Endodermal cell (in vitro differentiated cells): ENCODE measurements around the gene ZMYND15. TPM values are rescaled to one million over a fixed set of nuclear protein-coding genes. Genes with fewer than 3 reads are reported as not detected.

Source experiments
- DNase-seq: peaks from one replicate; pipeline ENCODE4 v3.0.0-alpha.2; 2017
- H3K27ac ChIP-seq: 2 replicates; pipeline ENCODE4 v1.5.1; 2013; ENCODE audit warnings: mild to moderate bottlenecking, low read depth, low read length, moderate library complexity
- H3K27me3 ChIP-seq: 2 replicates; pipeline ENCODE4 v1.6.1; 2013; ENCODE audit warnings: mild to moderate bottlenecking, low read length, moderate library complexity; ENCODE audit not compliant: insufficient read depth, control insufficient read depth, poor library complexity, severe bottlenecking
- H3K36me3 ChIP-seq: 2 replicates; pipeline ENCODE4 v1.7.0; 2013; ENCODE audit warnings: mild to moderate bottlenecking, low read length, moderate library complexity; ENCODE audit not compliant: control insufficient read depth, insufficient read depth
- H3K4me1 ChIP-seq: one replicate; pipeline ENCODE4 v1.7.0; 2013; ENCODE audit warnings: low read length; ENCODE audit not compliant: control insufficient read depth, insufficient read depth
- H3K4me3 ChIP-seq: 2 replicates; pipeline ENCODE4 v1.5.1; 2013; ENCODE audit warnings: mild to moderate bottlenecking, low read length, moderate library complexity
- H3K9ac ChIP-seq: 2 replicates; pipeline ENCODE4 v1.6.1; 2013; ENCODE audit warnings: mild to moderate bottlenecking, low read length, moderate library complexity; ENCODE audit not compliant: poor library complexity, severe bottlenecking; ENCODE audit errors: extremely low read depth
- H3K9me3 ChIP-seq: 2 replicates; pipeline ENCODE4 v1.6.1; 2013; ENCODE audit warnings: mild to moderate bottlenecking, low read length, moderate library complexity; ENCODE audit not compliant: control insufficient read depth
- H3K27ac Mint-ChIP-seq: 2 replicates; pipeline ENCODE4 v1.8.0; 2020; ENCODE audit warnings: mixed read lengths
- H3K27me3 Mint-ChIP-seq: 2 replicates; pipeline ENCODE4 v1.8.0; 2021; ENCODE audit warnings: mild to moderate bottlenecking, mixed read lengths; ENCODE audit not compliant: insufficient read depth
- H3K36me3 Mint-ChIP-seq: 2 replicates; pipeline ENCODE4 v1.8.0; 2020; ENCODE audit warnings: low read depth, mixed read lengths
- H3K4me1 Mint-ChIP-seq: 2 replicates; pipeline ENCODE4 v1.8.0; 2020; ENCODE audit warnings: mixed read lengths
- H3K4me3 Mint-ChIP-seq: 2 replicates; pipeline ENCODE4 v1.8.0; 2020; ENCODE audit warnings: mild to moderate bottlenecking, moderate library complexity, mixed read lengths
- H3K9me3 Mint-ChIP-seq: 2 replicates; pipeline ENCODE4 v1.8.0; 2020; ENCODE audit warnings: mild to moderate bottlenecking, mixed read lengths
- WGBS, 2 experiments: methylation state at CpG; one replicate each; pipeline versions ENCODE4 v1.1.5 to v1.1.7; 2013; ENCODE audit warnings: missing lambda C conversion rate in 2 of 2, mixed read lengths in 1 of 2; ENCODE audit not compliant: insufficient coverage in 1 of 2, insufficient read length in 1 of 2; 5-methylcytosine and 5-hydroxymethylcytosine counted together
- total RNA-seq, 2 donors: library from RNA; stranded (reverse); fragmentation: NEBNext Ultra II Directional in 1 of 2; extraction: Animal tissue kit (Norgen Biotek cat#: 25700) in 1 of 2; gene quantifications; 2 replicates in 1 of 2; 3 replicates in 1 of 2; pipeline ENCODE4 v1.2.1, GENCODE V29; 2021
- TF ChIP-seq, protein P1 (sequence below): fragments of 200-600 bp; sonication (generic); conservative IDR thresholded peaks from 2 replicates; pipeline ENCODE4 v1.5.0; 2021; ENCODE audit warnings: antibody characterized with exemption, mild to moderate bottlenecking

ZMYND15 gene
- total RNA-seq, 2 donors from 2014 or later, result not detected

DNA sequence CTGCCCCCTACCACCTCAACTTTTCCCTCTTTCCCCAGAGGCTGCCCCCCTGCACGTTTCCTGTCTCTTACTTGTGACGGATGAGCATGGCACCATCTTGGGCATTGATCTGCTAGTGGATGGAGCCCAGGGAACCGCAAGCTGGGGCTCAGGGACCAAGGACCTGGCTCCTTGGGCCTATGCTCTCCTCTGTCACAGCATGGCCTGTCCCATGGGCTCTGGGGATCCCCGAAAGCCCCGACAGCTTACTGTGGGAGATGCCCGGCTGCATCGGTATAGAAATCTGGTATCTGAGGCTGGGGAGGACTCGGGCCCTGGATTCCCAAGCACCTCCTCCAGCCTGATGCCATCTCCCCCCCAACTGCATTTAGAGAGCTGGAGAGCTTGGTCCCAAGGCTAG lies 1.9 kb downstream of the ZMYND15 start:
- H3K9ac ChIP-seq, result no peak overlapping the region
- H3K27ac ChIP-seq, result no peak overlapping the region
- H3K4me3 ChIP-seq, result no peak overlapping the region
- Mint-ChIP-seq H3K27ac (no peak overlapping the region), H3K4me1 (peaks cover 11% of the 10 kb centered on the region), H3K4me3 (no peak overlapping the region), H3K27me3 (peaks cover 89% of the 10 kb centered on the region), H3K9me3 (no peaks in the 10 kb centered on the region), H3K36me3 (no peaks in the 10 kb centered on the region)
- H3K36me3 ChIP-seq, result no peaks in the 10 kb centered on the region
- H3K27me3 ChIP-seq, result peaks cover 99% of the 10 kb centered on the region
- no peaks in the 10 kb centered on the region for H3K9me3 ChIP-seq
- H3K4me1 ChIP-seq, result peaks cover 5% of the 10 kb centered on the region
- no peak for DNase-seq
- WGBS, 2 experiments, result 96 to 100% methylated on average over 3 to 8 of the region's 8 CpGs
- TF ChIP-seq, protein P1, sequence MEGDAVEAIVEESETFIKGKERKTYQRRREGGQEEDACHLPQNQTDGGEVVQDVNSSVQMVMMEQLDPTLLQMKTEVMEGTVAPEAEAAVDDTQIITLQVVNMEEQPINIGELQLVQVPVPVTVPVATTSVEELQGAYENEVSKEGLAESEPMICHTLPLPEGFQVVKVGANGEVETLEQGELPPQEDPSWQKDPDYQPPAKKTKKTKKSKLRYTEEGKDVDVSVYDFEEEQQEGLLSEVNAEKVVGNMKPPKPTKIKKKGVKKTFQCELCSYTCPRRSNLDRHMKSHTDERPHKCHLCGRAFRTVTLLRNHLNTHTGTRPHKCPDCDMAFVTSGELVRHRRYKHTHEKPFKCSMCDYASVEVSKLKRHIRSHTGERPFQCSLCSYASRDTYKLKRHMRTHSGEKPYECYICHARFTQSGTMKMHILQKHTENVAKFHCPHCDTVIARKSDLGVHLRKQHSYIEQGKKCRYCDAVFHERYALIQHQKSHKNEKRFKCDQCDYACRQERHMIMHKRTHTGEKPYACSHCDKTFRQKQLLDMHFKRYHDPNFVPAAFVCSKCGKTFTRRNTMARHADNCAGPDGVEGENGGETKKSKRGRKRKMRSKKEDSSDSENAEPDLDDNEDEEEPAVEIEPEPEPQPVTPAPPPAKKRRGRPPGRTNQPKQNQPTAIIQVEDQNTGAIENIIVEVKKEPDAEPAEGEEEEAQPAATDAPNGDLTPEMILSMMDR, result no peak

GRCh38 chr17:4742133-4742532 lies 2.5 kb downstream of the ZMYND15 start:
- no peak overlapping the region for H3K4me3 Mint-ChIP-seq

DNA sequence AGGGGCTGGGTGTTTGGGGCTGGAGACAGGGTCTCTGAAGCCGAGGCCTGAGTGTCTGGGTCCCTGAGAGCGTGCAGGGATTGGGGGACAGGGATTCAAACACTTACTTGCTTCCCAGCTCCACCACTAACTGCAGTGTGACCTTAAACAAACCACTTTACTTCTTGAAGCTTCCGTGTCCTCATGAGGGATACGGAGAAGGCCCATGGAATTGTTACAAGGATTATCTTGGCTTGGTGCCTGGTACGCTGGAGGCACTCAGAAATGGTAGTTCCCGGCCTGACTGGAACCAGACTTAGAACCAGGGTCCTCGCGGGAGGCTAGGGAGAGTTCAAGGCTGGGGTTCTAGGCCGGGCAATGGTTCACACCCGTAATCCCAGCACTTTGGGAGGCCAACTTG lies 3.0 kb downstream of the ZMYND15 start:
- peaks cover 79% of the 10 kb centered on the region for H3K27me3 Mint-ChIP-seq
- H3K36me3 Mint-ChIP-seq, result no peaks in the 10 kb centered on the region

More at GRCh38 chr17:4742133-4742532, 2.5 kb downstream of the ZMYND15 start:
- H3K36me3 ChIP-seq, result no peaks in the 10 kb centered on the region
- H3K4me1 ChIP-seq, result peaks cover 5% of the 10 kb centered on the region
- no peak overlapping the region for H3K27ac ChIP-seq
- no peak overlapping the region for H3K27ac Mint-ChIP-seq
- TF ChIP-seq, protein P1, result no peak
- no peaks in the 10 kb centered on the region for H3K9me3 Mint-ChIP-seq
- H3K36me3 Mint-ChIP-seq, result no peaks in the 10 kb centered on the region
- H3K4me1 Mint-ChIP-seq, result peaks cover 11% of the 10 kb centered on the region
- H3K27me3 ChIP-seq, result peaks cover 94% of the 10 kb centered on the region
- no peak for DNase-seq
- no peak overlapping the region for H3K9ac ChIP-seq
- H3K27me3 Mint-ChIP-seq, result peaks cover 83% of the 10 kb centered on the region
- H3K9me3 ChIP-seq, result no peaks in the 10 kb centered on the region
- WGBS, 2 experiments, result 88 to 93% methylated on average over 7 to 9 of the region's 9 CpGs
- no peak overlapping the region for H3K4me3 ChIP-seq

More for the DNA sequence above, 3.0 kb downstream of the ZMYND15 start:
- no peaks in the 10 kb centered on the region for H3K9me3 Mint-ChIP-seq
- Histone ChIP-seq H3K27ac (no peak overlapping the region), H3K9ac (no peak overlapping the region), H3K9me3 (no peaks in the 10 kb centered on the region), H3K4me1 (peaks cover 5% of the 10 kb centered on the region), H3K36me3 (no peaks in the 10 kb centered on the region), H3K27me3 (peaks cover 89% of the 10 kb centered on the region), H3K4me3 (no peak overlapping the region)
- WGBS, 2 experiments, result 93 to 94% methylated on average over 8 to 10 of the region's 10 CpGs
- TF ChIP-seq, protein P1, result no peak
- peaks cover 11% of the 10 kb centered on the region for H3K4me1 Mint-ChIP-seq
- no peak overlapping the region for H3K4me3 Mint-ChIP-seq
- DNase-seq, result no peak
- no peak overlapping the region for H3K27ac Mint-ChIP-seq
